Skin of body (tissue), 2 donors: ENCODE results near the gene TBC1D24. TPM values are rescaled to one million over a fixed set of nuclear protein-coding genes. Genes with fewer than 3 reads are reported as not detected.
"Not testable (repeated sequence)": the region's sequence is repeated elsewhere in the genome, so short reads cannot be mapped to it uniquely, and the experiment has no call there.

Experiments
- DNase-seq: peaks from one replicate; lab custom pipeline; 2025; lab: John Stamatoyannopoulos, UW
- total RNA-seq: library from RNA; depleted of rRNA; stranded (reverse); fragments of >200 nt; gene quantifications from one replicate; pipeline ENCODE4 v1.2.3, GENCODE V29; 2014

Gene TBC1D24
- total RNA-seq = 8.8 TPM

- DNase-seq = peak; percentile 52
Observed at GRCh38 chr16:2474877-2475412, at the start of gene TBC1D24. Gene TBC1D24 (plus strand): TSS chr16:2475127. CDS start chr16:2496149, 21,022 bp downstream.

GRCh38 chr16:2425825-2426430 is 49.0 kb upstream of the TBC1D24 start:
- no peak for DNase-seq

GRCh38 chr16:2426941-2427361 is 48.0 kb upstream of the TBC1D24 start:
- no peak for DNase-seq

- no peak for DNase-seq
Observed at GRCh38 chr16:2427526-2427925, 47.4 kb upstream of the TBC1D24 start.

- DNase-seq = no peak
Observed at GRCh38 chr16:2428051-2428783, 46.7 kb upstream of the TBC1D24 start.

- DNase-seq = no peak
Observed at GRCh38 chr16:2428784-2429033, 46.2 kb upstream of the TBC1D24 start.

GRCh38 chr16:2429034-2429770 is 45.7 kb upstream of the TBC1D24 start, which contains the start of gene CCNF:
Gene CCNF (plus strand): TSS chr16:2429447. CDS start chr16:2429482, 35 bp downstream.
- DNase-seq = peak; percentile 96

GRCh38 chr16:2429771-2430663 is 44.9 kb upstream of the TBC1D24 start:
- no peak for DNase-seq

GRCh38 chr16:2432286-2432685 is 42.6 kb upstream of the TBC1D24 start:
- no peak for DNase-seq

GRCh38 chr16:2432801-2433505 is 42.0 kb upstream of the TBC1D24 start:
- DNase-seq = no peak

- not testable (repeated sequence) for DNase-seq
Observed at GRCh38 chr16:2435236-2435635, 39.7 kb upstream of the TBC1D24 start.

- DNase-seq = no peak
Observed at GRCh38 chr16:2436110-2436509, 38.8 kb upstream of the TBC1D24 start.

- DNase-seq = no peak
Observed at GRCh38 chr16:2437032-2437790, 37.7 kb upstream of the TBC1D24 start.

- no peak for DNase-seq
Observed at GRCh38 chr16:2438121-2438520, 36.8 kb upstream of the TBC1D24 start.

- no peak for DNase-seq
Observed at GRCh38 chr16:2439598-2439997, 35.3 kb upstream of the TBC1D24 start.

- not testable (repeated sequence) for DNase-seq
Observed at GRCh38 chr16:2441143-2441804, 33.7 kb upstream of the TBC1D24 start.

- DNase-seq = no peak
Observed at GRCh38 chr16:2443555-2443954, 31.4 kb upstream of the TBC1D24 start.

- no peak for DNase-seq
Observed at GRCh38 chr16:2447920-2448583, 26.9 kb upstream of the TBC1D24 start.

GRCh38 chr16:2449118-2449517 is 25.8 kb upstream of the TBC1D24 start:
- no peak for DNase-seq
